K562 (cell line): ENCODE measurements around the gene AGO4. TPM values are rescaled to one million over a fixed set of nuclear protein-coding genes. Genes with fewer than 3 reads are reported as not detected.

Experiments
- ATAC-seq: fragments of 200-7000 bp; cut with Tn5 transposase; 3 replicates; pipeline ENCODE4 v1.9.1; 2020; ENCODE audit warnings: moderate library complexity
- BruUV-seq: library from RNA; stranded (reverse); fragments of 400-500 nt; replicated peaks from 2 replicates; lab custom pipeline; 2021; lab: Mats Ljungman, UMichigan
- CTCF ChIA-PET: fragments of 300-600 bp; formaldehyde crosslinking; extraction: SDS; loops from one replicate; lab custom pipeline; 2021; ENCODE audit warnings: low intra/inter-chr PET ratio; lab: Yijun Ruan, JAX
- POLR2A ChIA-PET: fragments of 300-600, 350-650 bp; sonication (Branson Sonifier 250); formaldehyde crosslinking; extraction: SDS; loops from one replicate; lab custom pipeline; 2021; ENCODE audit warnings: antibody characterized with exemption, inconsistent platforms; lab: Yijun Ruan, JAX
- DNase-seq, 4 experiments: peaks; one replicate each; pipeline versions ENCODE4 v3.0.0 to v3.0.0-alpha.2; 2011 to 2018; ENCODE audit warnings: low spot score in 3 of 4, mixed read lengths in 3 of 4; ENCODE audit errors: extremely low read depth in 1 of 4
- FAIRE-seq: peaks from 2 replicates; lab custom pipeline; 2011; peaks lifted over from hg19 to GRCh38; lab: Jason Lieb, UNC
- H2AFZ ChIP-seq: 2 replicates; pipeline ENCODE4 v1.6.0; 2011; ENCODE audit warnings: low read depth, low read length, control low read depth, inconsistent platforms
- H3K27ac ChIP-seq: fragments of 200-600 bp; 3 replicates; pipeline ENCODE4 v1.8.0; 2011; ENCODE audit warnings: low read depth, mild to moderate bottlenecking, control low read depth, inconsistent platforms, low read length, moderate library complexity, mixed read lengths; ENCODE audit errors: extremely low read depth
- H3K27me3 ChIP-seq, 2 experiments: fragments of 300-600 bp in 1 of 2; 2 replicates in 1 of 2; 3 replicates in 1 of 2; pipeline versions ENCODE4 v1.6.0 to v1.8.0; 2011; ENCODE audit warnings: inconsistent platforms in 2 of 2, low read length in 2 of 2, mild to moderate bottlenecking in 1 of 2, mixed read lengths in 1 of 2, moderate library complexity in 1 of 2; ENCODE audit not compliant: control insufficient read depth in 2 of 2, insufficient read depth in 2 of 2
- H3K36me3 ChIP-seq: fragments of 300-600 bp; 3 replicates; pipeline ENCODE4 v1.8.0; 2011; ENCODE audit warnings: mild to moderate bottlenecking, low read length, inconsistent platforms; ENCODE audit not compliant: control insufficient read depth, insufficient read depth
- H3K4me1 ChIP-seq, 2 experiments: fragments of 200-600 bp in 1 of 2; replicated peaks in 1 of 2; 2 replicates in 1 of 2; 3 replicates in 1 of 2; pipeline versions ENCODE4 v1.5.1 to v1.8.0; 2011; ENCODE audit warnings: inconsistent platforms in 2 of 2, low read length in 2 of 2, mild to moderate bottlenecking in 1 of 2, mixed read lengths in 1 of 2, moderate library complexity in 1 of 2; ENCODE audit not compliant: control insufficient read depth in 2 of 2, insufficient read depth in 2 of 2
- H3K4me2 ChIP-seq: 2 replicates; pipeline ENCODE4 v1.6.1; 2011; ENCODE audit warnings: low read length, control low read depth, inconsistent platforms, mixed read lengths; ENCODE audit not compliant: insufficient read depth
- H3K4me3 ChIP-seq: fragments of 200-600 bp; sonication (generic), shearing (Covaris generic); 2 replicates; pipeline ENCODE4 v1.5.1; 2016; ENCODE audit warnings: control low read depth, inconsistent platforms
- H3K79me2 ChIP-seq: fragments of 200-600 bp; 3 replicates; pipeline ENCODE4 v1.8.0; 2011; ENCODE audit warnings: low read length, inconsistent platforms; ENCODE audit not compliant: control insufficient read depth, insufficient read depth
- H3K9ac ChIP-seq, 2 experiments: 2 replicates each; pipeline versions ENCODE4 v1.6.0 to v1.6.1; 2011; ENCODE audit warnings: low read depth in 2 of 2, low read length in 2 of 2, control low read depth in 1 of 2, inconsistent platforms in 1 of 2, mild to moderate bottlenecking in 1 of 2, mixed read lengths in 1 of 2; ENCODE audit not compliant: insufficient read depth in 1 of 2
- H3K9me1 ChIP-seq: one replicate; pipeline ENCODE4 v1.6.0; 2011; ENCODE audit warnings: inconsistent platforms, mild to moderate bottlenecking, low read length, moderate library complexity; ENCODE audit not compliant: control insufficient read depth, insufficient read depth
- H3K9me3 ChIP-seq: replicated peaks from 2 replicates; pipeline ENCODE4 v1.5.1; 2011; ENCODE audit warnings: low read depth, low read length, inconsistent platforms; ENCODE audit not compliant: control insufficient read depth, insufficient read depth
- H4K20me1 ChIP-seq: replicated peaks from 2 replicates; pipeline ENCODE4 v1.6.1; 2011; ENCODE audit warnings: low read length, inconsistent platforms, mixed read lengths; ENCODE audit not compliant: control insufficient read depth, insufficient read depth
- HNRNPL ChIP-seq: fragments of 200-400 bp; formaldehyde crosslinking; IDR thresholded peaks from 2 replicates; pipeline ENCODE4 v1.6.1; 2017; ENCODE audit warnings: low read depth, mild to moderate bottlenecking, low read length
- IRF2 ChIP-seq: sonication (generic); formaldehyde crosslinking; IDR thresholded peaks from 2 replicates; pipeline ENCODE4 v1.8.1; 2022; ENCODE audit warnings: mild to moderate bottlenecking, missing genetic modification reagents
- MEIS2 ChIP-seq: fragments of 450-650 bp; IDR thresholded peaks from 2 replicates; pipeline ENCODE4 v1.6.1; 2014; ENCODE audit warnings: mild to moderate bottlenecking; ENCODE audit not compliant: partially characterized antibody
- NFIX ChIP-seq: fragments of 250-450 bp; sonication (Bioruptor Pico); IDR thresholded peaks from 2 replicates; pipeline ENCODE4 v1.4.0; 2020; ENCODE audit warnings: low read depth, mild to moderate bottlenecking, moderate library complexity
- STAG1 ChIP-seq: sonication (generic); formaldehyde crosslinking; IDR thresholded peaks from 2 replicates; pipeline ENCODE4 v1.5.0; 2020; ENCODE audit warnings: missing genetic modification reagents, borderline replicate concordance
- ZNF830 ChIP-seq: fragments of 250-450 bp; sonication (Bioruptor Pico); IDR thresholded peaks from 2 replicates; pipeline ENCODE4 v1.5.0; 2021; ENCODE audit warnings: mild to moderate bottlenecking
- WGBS: fragments of 100-300 bp; shearing (Covaris generic); methylation state at CpG from one replicate; pipeline ENCODE4 v1.1.6; 2016; ENCODE audit warnings: low coverage, mixed read lengths; ENCODE audit not compliant: insufficient coverage; ENCODE audit errors: missing lambda C conversion rate; 5-methylcytosine and 5-hydroxymethylcytosine counted together
- in situ Hi-C: fragments of 300-500 bp; cut with MboI; formaldehyde crosslinking; loops from 4 replicates; pipeline ENCODE4 v1.15.0; 2018; ENCODE audit warnings: inconsistent platforms, mixed read lengths
- intact Hi-C: fragments of 100-400 bp; cut with micrococcal nuclease; formaldehyde crosslinking; loops from 2 replicates; pipeline ENCODE4 v1.14.2; 2022
- polyA plus RNA-seq, 8 experiments: library from polyadenylated mRNA; depleted of rRNA in 4 of 8; stranded (reverse) in 5 of 8; unstranded in 3 of 8; fragments of >200 nt; fragmentation: Nextera tagmentation in 2 of 8; fragmentation: Illumina TruSeq in 1 of 8; extraction: Ambion mirVana in 2 of 8; extraction: Trizol in 1 of 8; gene quantifications; 2 replicates each; pipeline versions ENCODE4 v1.2.1 to v1.2.3, GENCODE V29; 2011 to 2014; ENCODE audit warnings: inconsistent platforms in 1 of 8, missing spikeins in 1 of 8
- total RNA-seq, 7 experiments: library from RNA; depleted of rRNA in 6 of 7; stranded (reverse); fragments of >200 nt in 6 of 7; fragmentation: Illumina TruSeq in 2 of 7; extraction: Trizol in 2 of 7; gene quantifications; 2 replicates each; pipeline versions ENCODE4 v1.2.1 to v1.2.3, GENCODE V29; 2011 to 2021; ENCODE audit warnings: low replicate concordance in 1 of 7
- TF ChIP-seq, protein P1 (sequence below): fragments of 450-650 bp; formaldehyde crosslinking; IDR thresholded peaks from 2 replicates; pipeline ENCODE4 v1.4.0; 2020; ENCODE audit warnings: mild to moderate bottlenecking
- TF ChIP-seq, protein P2 (sequence below), 2 experiments: fragments of 450-650 bp in 1 of 2; IDR thresholded peaks; 2 replicates each; pipeline ENCODE4 v1.6.1; 2011 to 2017; ENCODE audit warnings: low read depth in 2 of 2, antibody characterized with exemption in 1 of 2, borderline replicate concordance in 1 of 2, low read length in 1 of 2, mild to moderate bottlenecking in 1 of 2, mixed read lengths in 1 of 2; ENCODE audit not compliant: control insufficient read depth in 1 of 2

AGO4 gene
- total and polyA plus RNA-seq, 9 of the 15 experiments (the other 6 are each of a cell fraction or from before 2014, with no cell fraction given): 1.3 to 10.5 (median 6.5) TPM

- no TSS peak for BruUV-seq
- Histone ChIP-seq H3K79me2 (no peaks in the 10 kb centered on the region), H3K4me2 (no peak overlapping the region), H3K27ac (no peak overlapping the region), H3K27me3 (no peaks in the 10 kb centered on the region), H3K4me1 (no peaks in the 10 kb centered on the region), H3K36me3 (no peaks in the 10 kb centered on the region; the same call in 2 of the 3 replicates), H3K4me3 (no peak overlapping the region), H3K9me3 (no peaks in the 10 kb centered on the region), H3K9me1 (no peaks in the 10 kb centered on the region), H3K9ac (no peak overlapping the region), H4K20me1 (no peaks in the 10 kb centered on the region), H2AFZ (no peak overlapping the region)
- ATAC-seq (no peak), FAIRE-seq (no peak), DNase-seq (no peak)
- intact Hi-C loops (no loop called here), in situ Hi-C loops (no loop called here)
- ChIA-PET CTCF (no interaction called here), POLR2A (interaction anchor here (0.7 kb wide), 1 partner anchor 475 kb away, joined by 3 read pairs; no protein-coding TSS in a partner anchor)
- WGBS: 33% methylated on average over 2 of the region's 2 CpGs
- TF ChIP-seq MEIS2 (no peak), STAG1 (no peak), NFIX (no peak), ZNF830 (CRISPR knock-in tag) (no peak), HNRNPL (no peak), IRF2 (no peak)
- TF ChIP-seq, protein P1, sequence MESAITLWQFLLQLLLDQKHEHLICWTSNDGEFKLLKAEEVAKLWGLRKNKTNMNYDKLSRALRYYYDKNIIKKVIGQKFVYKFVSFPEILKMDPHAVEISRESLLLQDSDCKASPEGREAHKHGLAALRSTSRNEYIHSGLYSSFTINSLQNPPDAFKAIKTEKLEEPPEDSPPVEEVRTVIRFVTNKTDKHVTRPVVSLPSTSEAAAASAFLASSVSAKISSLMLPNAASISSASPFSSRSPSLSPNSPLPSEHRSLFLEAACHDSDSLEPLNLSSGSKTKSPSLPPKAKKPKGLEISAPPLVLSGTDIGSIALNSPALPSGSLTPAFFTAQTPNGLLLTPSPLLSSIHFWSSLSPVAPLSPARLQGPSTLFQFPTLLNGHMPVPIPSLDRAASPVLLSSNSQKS (CRISPR knock-in tag): no peak
- TF ChIP-seq, protein P2, sequence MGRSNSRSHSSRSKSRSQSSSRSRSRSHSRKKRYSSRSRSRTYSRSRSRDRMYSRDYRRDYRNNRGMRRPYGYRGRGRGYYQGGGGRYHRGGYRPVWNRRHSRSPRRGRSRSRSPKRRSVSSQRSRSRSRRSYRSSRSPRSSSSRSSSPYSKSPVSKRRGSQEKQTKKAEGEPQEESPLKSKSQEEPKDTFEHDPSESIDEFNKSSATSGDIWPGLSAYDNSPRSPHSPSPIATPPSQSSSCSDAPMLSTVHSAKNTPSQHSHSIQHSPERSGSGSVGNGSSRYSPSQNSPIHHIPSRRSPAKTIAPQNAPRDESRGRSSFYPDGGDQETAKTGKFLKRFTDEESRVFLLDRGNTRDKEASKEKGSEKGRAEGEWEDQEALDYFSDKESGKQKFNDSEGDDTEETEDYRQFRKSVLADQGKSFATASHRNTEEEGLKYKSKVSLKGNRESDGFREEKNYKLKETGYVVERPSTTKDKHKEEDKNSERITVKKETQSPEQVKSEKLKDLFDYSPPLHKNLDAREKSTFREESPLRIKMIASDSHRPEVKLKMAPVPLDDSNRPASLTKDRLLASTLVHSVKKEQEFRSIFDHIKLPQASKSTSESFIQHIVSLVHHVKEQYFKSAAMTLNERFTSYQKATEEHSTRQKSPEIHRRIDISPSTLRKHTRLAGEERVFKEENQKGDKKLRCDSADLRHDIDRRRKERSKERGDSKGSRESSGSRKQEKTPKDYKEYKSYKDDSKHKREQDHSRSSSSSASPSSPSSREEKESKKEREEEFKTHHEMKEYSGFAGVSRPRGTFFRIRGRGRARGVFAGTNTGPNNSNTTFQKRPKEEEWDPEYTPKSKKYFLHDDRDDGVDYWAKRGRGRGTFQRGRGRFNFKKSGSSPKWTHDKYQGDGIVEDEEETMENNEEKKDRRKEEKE (IDR thresholded peaks at IDR 0.05; ENCODE audit: borderline replicate concordance in 1 of 2, control insufficient read depth in 1 of 2, low read depth in 2 of 2, low read length in 1 of 2): no peak
Observed at GRCh38 chr1:35852241-35852640, 44.4 kb downstream of the AGO4 start.
